ENCODE results near the gene STAB1.

STAB1 gene

GRCh38 chr3:52509753-52510328 lies 14.7 kb downstream of the STAB1 start:
- no peak for DNase-seq (ENCODE audit: low read depth)

- DNase-seq (ENCODE audit: low read depth) = no peak
Observed at GRCh38 chr3:52511509-52511908, 16.4 kb downstream of the STAB1 start.

- no peak for DNase-seq (ENCODE audit: low read depth)
Observed at GRCh38 chr3:52512105-52512504, 17.0 kb downstream of the STAB1 start.

- no peak for DNase-seq (ENCODE audit: low read depth)
Observed at GRCh38 chr3:52512727-52513126, 17.6 kb downstream of the STAB1 start.

- DNase-seq (ENCODE audit: low read depth) = no peak
Observed at GRCh38 chr3:52513281-52513680, 18.1 kb downstream of the STAB1 start.

- no peak for DNase-seq (ENCODE audit: low read depth)
Observed at GRCh38 chr3:52514576-52514975, 19.4 kb downstream of the STAB1 start.

GRCh38 chr3:52515192-52515591 lies 20.1 kb downstream of the STAB1 start:
- DNase-seq (ENCODE audit: low read depth) = no peak

GRCh38 chr3:52516509-52517195 lies 21.5 kb downstream of the STAB1 start:
- no peak for DNase-seq (ENCODE audit: low read depth)

- DNase-seq (ENCODE audit: low read depth) = no peak
Observed at GRCh38 chr3:52517796-52518722, 22.9 kb downstream of the STAB1 start.

GRCh38 chr3:52518723-52519444 lies 23.7 kb downstream of the STAB1 start:
- no peak for DNase-seq (ENCODE audit: low read depth)

GRCh38 chr3:52519445-52520140 lies 24.5 kb downstream of the STAB1 start:
- DNase-seq (ENCODE audit: low read depth) = no peak

GRCh38 chr3:52520141-52520667 lies 25.1 kb downstream of the STAB1 start:
- DNase-seq (ENCODE audit: low read depth) = no peak

- no peak for DNase-seq (ENCODE audit: low read depth)
Observed at GRCh38 chr3:52520716-52521487, 25.8 kb downstream of the STAB1 start.

- no peak for DNase-seq (ENCODE audit: low read depth)
Observed at GRCh38 chr3:52521488-52521824, 26.3 kb downstream of the STAB1 start.

- no peak for DNase-seq (ENCODE audit: low read depth)
Observed at GRCh38 chr3:52521881-52522650, 26.9 kb downstream of the STAB1 start.

- no peak for DNase-seq (ENCODE audit: low read depth)
Observed at GRCh38 chr3:52522651-52523251, 27.6 kb downstream of the STAB1 start.

- no peak for DNase-seq (ENCODE audit: low read depth)
Observed at GRCh38 chr3:52523386-52524257, 28.5 kb downstream of the STAB1 start.

- DNase-seq (ENCODE audit: low read depth) = no peak
Observed at GRCh38 chr3:52524258-52524751, 29.2 kb downstream of the STAB1 start.
